Measurements from ENCODE around the gene ASMT. TPM values are rescaled to one million over a fixed set of nuclear protein-coding genes. Genes with fewer than 3 reads are reported as not detected.

The ASMT gene
- total and polyA plus RNA-seq, 2 of the 4 experiments (the other 2 are of a cell fraction), result not detected

- H4K20me1 ChIP-seq (ENCODE audit: insufficient read depth, low read length), result peaks cover 57% of the 10 kb centered on the region
- peaks cover 3% of the 10 kb centered on the region; the same call in 1 of the 2 replicates for H3K4me1 ChIP-seq (ENCODE audit: control insufficient read depth, insufficient read depth, low read length)
- no peak overlapping the region for H2BK120ac ChIP-seq (ENCODE audit: low read depth, low read length)
- ATAC-seq (ENCODE audit: low read depth) (no peak), DNase-seq (no peak)
- peak overlapping the region; percentile 84 for H2AK9ac ChIP-seq (replicated peaks; ENCODE audit: low read depth, low read length, poor library complexity)
- intact Hi-C loops (cut with micrococcal nuclease) (no loop called here), in situ Hi-C loops (cut with MboI; ENCODE audit: low sequenced_read_pairs) (loop anchor here (25.0 kb wide), 1 partner anchor 135 kb away; the partner anchor contains the start of gene ASMTL), dilution Hi-C loops (cut with HindIII; ENCODE audit: low sequenced_read_pairs, unreplicated experiment) (no loop called here)
- ChIA-PET POLR2A (ENCODE audit: unreplicated experiment) (no interaction called here), CTCF (no interaction called here)
- H3K36me3 ChIP-seq (ENCODE audit: control insufficient read depth, insufficient read depth, low read length), result peaks cover 79% of the 10 kb centered on the region
- H2BK20ac ChIP-seq (ENCODE audit: low read depth, low read length), result no peak overlapping the region
- H2BK15ac ChIP-seq (ENCODE audit: low read depth, low read length), result no peak overlapping the region
- no peak overlapping the region for H3K56ac ChIP-seq (ENCODE audit: extremely low read depth, insufficient read depth, low read length)
- no peak overlapping the region for H4K8ac ChIP-seq (ENCODE audit: low read depth in 2 of 2, low read length in 2 of 2)
- peaks cover 2% of the 10 kb centered on the region; the same call in 1 of the 2 replicates for H3K9me3 ChIP-seq (ENCODE audit: control insufficient read depth, insufficient read depth, low read length)
- H3K27me3 ChIP-seq (ENCODE audit: control insufficient read depth, insufficient read depth, low read length), result no peaks in the 10 kb centered on the region
- no peak overlapping the region for H3K9ac ChIP-seq (ENCODE audit: low read depth, low read length)
- TF ChIP-seq MAZ (IDR thresholded peaks at IDR 0.05; ENCODE audit: borderline replicate concordance, low read depth, low read length) (no peak), MXI1 (IDR thresholded peaks at IDR 0.05; ENCODE audit: borderline replicate concordance, low read depth, low read length) (no peak), CHD1 (IDR thresholded peaks at IDR 0.05; ENCODE audit: low read depth, low read length) (no peak), MAFK (IDR thresholded peaks at IDR 0.05; ENCODE audit: low read depth, low read length) (no peak), ELK1 (IDR thresholded peaks at IDR 0.05; ENCODE audit: borderline replicate concordance, low read depth, low read length) (no peak), BHLHE40 (IDR thresholded peaks at IDR 0.05; ENCODE audit: low read depth, low read length) (no peak), NFE2L2 (IDR thresholded peaks at IDR 0.05; ENCODE audit: low read depth, low read length) (no peak), CEBPB (IDR thresholded peaks at IDR 0.05; ENCODE audit: low read depth, low read length) (no peak), USF2 (IDR thresholded peaks at IDR 0.05; ENCODE audit: low read depth, low read length) (no peak), RFX5 (IDR thresholded peaks at IDR 0.05; ENCODE audit: low read depth, low read length) (no peak), SMC3 (IDR thresholded peaks at IDR 0.05; ENCODE audit: low read depth, low read length) (no peak)
- BruUV-seq (replicated peaks), result no TSS peak
- no peak overlapping the region for H4K5ac ChIP-seq (ENCODE audit: low read depth, low read length)
- H3K4me3 ChIP-seq (ENCODE audit: insufficient read depth, low read depth, low read length), result no peak overlapping the region
- no peaks in the 10 kb centered on the region; the same call in 1 of the 2 replicates for H3K9me1 ChIP-seq (ENCODE audit: insufficient read depth, low read length)
- no peak overlapping the region for H2AFZ ChIP-seq (replicated peaks; ENCODE audit: low read length, poor library complexity)
- no peak overlapping the region for H2AK5ac ChIP-seq (ENCODE audit: low read depth, low read length)
- no peak overlapping the region for H3K23ac ChIP-seq (ENCODE audit: low read depth, low read length)
- 96% methylated on average over 8 of the region's 30 CpGs; no CpG with 5 or more reads in 1 of the 2 experiments for WGBS, 2 experiments (ENCODE audit: extremely low coverage in 2 of 2, insufficient read length in 1 of 2)
- no peak overlapping the region for H3K4ac ChIP-seq (ENCODE audit: low read depth, low read length)
- no peak overlapping the region for H4K91ac ChIP-seq (ENCODE audit: insufficient read depth, low read depth, low read length)
- no peak overlapping the region for H3K18ac ChIP-seq (ENCODE audit: low read depth, low read length)
- H2BK5ac ChIP-seq (ENCODE audit: low read depth, low read length, poor library complexity, severe bottlenecking), result no peak overlapping the region
- H3K79me1 ChIP-seq (ENCODE audit: low read depth in 1 of 2, low read length in 2 of 2), result peaks cover 7 to 29% of the 10 kb centered on the region in 2 experiments
- no peak overlapping the region for H3K27ac ChIP-seq (ENCODE audit: insufficient read depth, low read length)
- no peak overlapping the region for H3K14ac ChIP-seq (replicated peaks; ENCODE audit: low read depth, low read length)
- H3K4me2 ChIP-seq (ENCODE audit: low read depth, low read length), result no peak overlapping the region
These were observed 18.0 kb upstream of the ASMT start for GRCh38 chrX:1596676-1597344.

All from IMR-90 (cell line).